ENCODE results near the gene EGFR. TPM values are rescaled to one million over a fixed set of nuclear protein-coding genes. Genes with fewer than 3 reads are reported as not detected.

The EGFR gene
- total RNA-seq, 2 donors from 2014 or later, result 42.5 to 44.2 TPM

DNA sequence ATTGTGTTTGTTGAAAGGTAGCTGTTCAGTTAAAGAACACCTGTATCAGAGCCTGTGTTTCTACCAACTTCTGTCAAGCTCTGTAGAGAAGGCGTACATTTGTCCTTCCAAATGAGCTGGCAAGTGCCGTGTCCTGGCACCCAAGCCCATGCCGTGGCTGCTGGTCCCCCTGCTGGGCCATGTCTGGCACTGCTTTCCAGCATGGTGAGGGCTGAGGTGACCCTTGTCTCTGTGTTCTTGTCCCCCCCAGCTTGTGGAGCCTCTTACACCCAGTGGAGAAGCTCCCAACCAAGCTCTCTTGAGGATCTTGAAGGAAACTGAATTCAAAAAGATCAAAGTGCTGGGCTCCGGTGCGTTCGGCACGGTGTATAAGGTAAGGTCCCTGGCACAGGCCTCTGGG, 154.9 kb downstream of the EGFR start:
- no peak for DNase-seq
- TF ChIP-seq CTCF (IDR thresholded peaks at IDR 0.05) (peak in 1 of 7 experiments; percentile 8), POLR2A (IDR thresholded peaks at IDR 0.05) (no peak)
- H3K4me3 ChIP-seq, result no peak overlapping the region
- no peak for ATAC-seq
- no peaks in the 10 kb centered on the region for H3K27me3 ChIP-seq
- intact Hi-C loops (cut with DNase I), result no loop called here
- H3K4me1 ChIP-seq, result no peaks in the 10 kb centered on the region
- H3K36me3 ChIP-seq (replicated peaks in 1 of 2; ENCODE audit: insufficient read depth in 1 of 2, low read depth in 2 of 2), result peaks cover 0 to 29% of the 10 kb centered on the region in 2 donors
- 90 to 94% methylated on average over 7 of the region's 7 CpGs for WGBS, 2 donors
- H3K9me3 ChIP-seq, result no peaks in the 10 kb centered on the region
- H3K27ac ChIP-seq, result no peak overlapping the region

DNA sequence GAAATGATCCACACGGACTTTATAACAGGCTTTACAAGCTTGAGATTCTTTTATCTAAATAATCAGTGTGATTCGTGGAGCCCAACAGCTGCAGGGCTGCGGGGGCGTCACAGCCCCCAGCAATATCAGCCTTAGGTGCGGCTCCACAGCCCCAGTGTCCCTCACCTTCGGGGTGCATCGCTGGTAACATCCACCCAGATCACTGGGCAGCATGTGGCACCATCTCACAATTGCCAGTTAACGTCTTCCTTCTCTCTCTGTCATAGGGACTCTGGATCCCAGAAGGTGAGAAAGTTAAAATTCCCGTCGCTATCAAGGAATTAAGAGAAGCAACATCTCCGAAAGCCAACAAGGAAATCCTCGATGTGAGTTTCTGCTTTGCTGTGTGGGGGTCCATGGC, 155.6 kb downstream of the EGFR start:
- Histone ChIP-seq H3K4me3 (no peak overlapping the region), H3K9me3 (no peaks in the 10 kb centered on the region), H3K4me1 (no peaks in the 10 kb centered on the region), H3K27ac (no peak overlapping the region), H3K27me3 (no peaks in the 10 kb centered on the region), H3K36me3 (replicated peaks in 1 of 2; ENCODE audit: insufficient read depth in 1 of 2, low read depth in 2 of 2) (peaks cover 0 to 29% of the 10 kb centered on the region in 2 donors)
- ATAC-seq (no peak), DNase-seq (no peak)
- intact Hi-C loops (cut with DNase I), result no loop called here
- TF ChIP-seq CTCF (IDR thresholded peaks at IDR 0.05), result no peak
- TF ChIP-seq POLR2A (IDR thresholded peaks at IDR 0.05), result no peak
- WGBS, 2 donors, result 90 to 93% methylated on average over 12 of the region's 12 CpGs

- H3K9me3 ChIP-seq, result no peaks in the 10 kb centered on the region
- TF ChIP-seq CTCF (IDR thresholded peaks at IDR 0.05), result no peak
- H3K27ac ChIP-seq, result no peak overlapping the region
- peaks cover 0 to 29% of the 10 kb centered on the region in 2 donors for H3K36me3 ChIP-seq (replicated peaks in 1 of 2; ENCODE audit: insufficient read depth in 1 of 2, low read depth in 2 of 2)
- intact Hi-C loops (cut with DNase I), result no loop called here
- 86 to 94% methylated on average over 1 of the region's 1 CpG for WGBS, 2 donors
- H3K4me1 ChIP-seq, result no peaks in the 10 kb centered on the region
- no peaks in the 10 kb centered on the region for H3K27me3 ChIP-seq
- DNase-seq (no peak), ATAC-seq (no peak)
- no peak overlapping the region for H3K4me3 ChIP-seq
Observed at GRCh38 chr7:55174856-55175255, 156.0 kb downstream of the EGFR start.

- no peak overlapping the region for H3K4me3 ChIP-seq
- TF ChIP-seq POLR2A (IDR thresholded peaks at IDR 0.05), result no peak
- TF ChIP-seq CTCF (IDR thresholded peaks at IDR 0.05), result no peak
- no peaks in the 10 kb centered on the region for H3K4me1 ChIP-seq
- H3K27ac ChIP-seq, result peak overlapping the region in 1 of 4 donors; percentile 53
- no peak for ATAC-seq
- no peaks in the 10 kb centered on the region for H3K27me3 ChIP-seq
- peaks cover 0 to 22% of the 10 kb centered on the region in 2 donors for H3K36me3 ChIP-seq (replicated peaks in 1 of 2; ENCODE audit: insufficient read depth in 1 of 2, low read depth in 2 of 2)
- WGBS, 2 donors, result 89 to 92% methylated on average over 7 of the region's 7 CpGs
- no peaks in the 10 kb centered on the region for H3K9me3 ChIP-seq
- DNase-seq, result no peak
- intact Hi-C loops (cut with DNase I), result no loop called here
Observed at GRCh38 chr7:55177068-55177530, 158.3 kb downstream of the EGFR start.

DNA sequence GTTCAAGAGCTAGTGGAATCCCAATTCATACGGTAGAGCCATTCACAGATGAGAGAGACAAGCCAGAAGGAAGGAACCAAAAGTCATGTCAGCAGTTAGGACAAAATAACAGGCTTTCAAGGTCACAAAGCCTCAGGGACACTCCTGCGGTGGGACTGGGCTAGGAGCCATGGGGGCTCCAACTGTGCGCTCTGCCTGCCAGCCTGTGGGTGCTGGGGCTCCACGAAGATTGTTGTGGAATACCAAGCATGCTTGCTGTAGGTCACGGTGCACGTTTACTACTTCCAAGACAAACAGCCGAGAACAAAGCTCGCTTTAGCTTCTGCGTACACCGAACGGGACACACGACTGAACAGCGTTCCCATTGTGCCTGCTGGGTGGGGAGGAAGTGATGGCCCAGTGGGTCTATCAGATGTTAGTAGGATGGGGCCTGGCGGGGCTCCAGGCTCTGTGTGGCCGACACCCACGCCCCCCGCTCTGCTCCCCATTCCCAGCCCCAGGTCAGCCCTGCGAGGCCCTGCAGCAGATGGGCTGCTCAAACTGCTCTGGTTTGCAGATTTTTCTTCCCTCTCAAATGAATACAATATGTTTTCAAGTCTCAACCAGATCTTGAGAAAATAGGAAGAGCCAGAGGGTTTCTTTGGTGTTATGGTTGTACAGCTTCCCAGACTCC, 158.9 kb downstream of the EGFR start:
- peaks cover 0 to 18% of the 10 kb centered on the region in 2 donors for H3K36me3 ChIP-seq (replicated peaks in 1 of 2; ENCODE audit: insufficient read depth in 1 of 2, low read depth in 2 of 2)
- ATAC-seq, result peak; percentile 23

More for the DNA sequence above, 158.9 kb downstream of the EGFR start:
- DNase-seq, result peak in 1 of 4 donors; percentile 35
- no peaks in the 10 kb centered on the region for H3K9me3 ChIP-seq
- H3K27ac ChIP-seq, result peak overlapping the region in 1 of 4 donors; percentile 53
- intact Hi-C loops (cut with DNase I), result no loop called here
- no peak for TF ChIP-seq CTCF (IDR thresholded peaks at IDR 0.05)
- no peak for TF ChIP-seq POLR2A (IDR thresholded peaks at IDR 0.05)
- 62 to 64% methylated on average over 17 to 18 of the region's 18 CpGs for WGBS, 2 donors
- no peak overlapping the region for H3K4me3 ChIP-seq
- no peaks in the 10 kb centered on the region for H3K27me3 ChIP-seq
- no peaks in the 10 kb centered on the region for H3K4me1 ChIP-seq
